GM12878 (cell line): Measurements from ENCODE around the gene FGF23. TPM values are rescaled to one million over a fixed set of nuclear protein-coding genes. Genes with fewer than 3 reads are reported as not detected.

Experiments
- ATAC-seq: fragments of 200-7000 bp; cut with Tn5 transposase; 3 replicates; pipeline ENCODE4 v1.9.1; 2020; ENCODE audit warnings: mild to moderate bottlenecking, moderate library complexity
- BruUV-seq: library from RNA; stranded (reverse); fragments of 400-500 nt; replicated peaks from 2 replicates; lab custom pipeline; 2021; lab: Mats Ljungman, UMichigan
- CTCF ChIA-PET: fragments of 300-600 bp; sonication (Branson Sonifier 250); formaldehyde crosslinking; extraction: SDS; loops from one replicate; lab custom pipeline; 2021; ENCODE audit warnings: inconsistent platforms; lab: Yijun Ruan, JAX
- POLR2A ChIA-PET: fragments of 350-600 bp; formaldehyde crosslinking; extraction: SDS; loops from one replicate; lab custom pipeline; 2021; ENCODE audit warnings: inconsistent platforms; lab: Charles Lee
- RAD21 ChIA-PET: fragments of 300-600 bp; sonication (Branson Sonifier 250); formaldehyde crosslinking; loops from one replicate; lab custom pipeline; 2023; ENCODE audit warnings: antibody characterized with exemption; ENCODE audit not compliant: unreplicated experiment; lab: Charles Lee
- SMC1A ChIA-PET: fragments of 300-600 bp; sonication (Branson Sonifier 250); formaldehyde crosslinking; loops from one replicate; lab custom pipeline; 2023; ENCODE audit not compliant: unreplicated experiment, uncharacterized antibody; lab: Charles Lee
- DNase-seq: peaks from one replicate; pipeline ENCODE4 v3.0.0-alpha.2; 2011; ENCODE audit warnings: low read depth, low spot score
- FAIRE-seq: peaks from 3 replicates; lab custom pipeline; 2011; peaks lifted over from hg19 to GRCh38; lab: Jason Lieb, UNC
- H2AFZ ChIP-seq: 2 replicates; pipeline ENCODE4 v1.6.0; 2011; ENCODE audit warnings: low read depth, low read length, control low read depth; ENCODE audit not compliant: control insufficient read depth
- H3K27ac ChIP-seq: 2 replicates; pipeline ENCODE4 v1.5.1; 2011; ENCODE audit warnings: control low read depth; ENCODE audit not compliant: control insufficient read depth, insufficient read depth
- H3K27me3 ChIP-seq, 2 experiments: replicated peaks in 1 of 2; 2 replicates each; pipeline versions ENCODE4 v1.6.0 to v1.6.1; 2011; ENCODE audit warnings: low read length in 1 of 2; ENCODE audit not compliant: control insufficient read depth in 2 of 2, insufficient read depth in 2 of 2
- H3K36me3 ChIP-seq, 2 experiments: 2 replicates each; pipeline ENCODE4 v1.5.1; 2011; ENCODE audit warnings: low read length in 1 of 2; ENCODE audit not compliant: control insufficient read depth in 2 of 2, insufficient read depth in 2 of 2
- H3K4me1 ChIP-seq: 2 replicates; pipeline ENCODE4 v1.6.1; 2011; ENCODE audit warnings: mild to moderate bottlenecking, low read length, moderate library complexity, mixed read lengths; ENCODE audit not compliant: control insufficient read depth, insufficient read depth
- H3K4me2 ChIP-seq: 2 replicates; pipeline ENCODE4 v1.6.0; 2011; ENCODE audit warnings: control low read depth; ENCODE audit not compliant: control insufficient read depth, insufficient read depth
- H3K4me3 ChIP-seq: fragments of 200-600 bp; sonication (generic); 2 replicates; pipeline ENCODE4 v1.5.1; 2016
- H3K79me2 ChIP-seq: 2 replicates; pipeline ENCODE4 v1.6.0; 2011; ENCODE audit warnings: low read length; ENCODE audit not compliant: control insufficient read depth, insufficient read depth
- H3K9ac ChIP-seq: 2 replicates; pipeline ENCODE4 v1.8.0; 2011; ENCODE audit warnings: low read length, control low read depth, mixed read lengths; ENCODE audit not compliant: control insufficient read depth, insufficient read depth
- H3K9me3 ChIP-seq: replicated peaks from 3 replicates; pipeline ENCODE4 v1.5.1; 2011; ENCODE audit warnings: mild to moderate bottlenecking, low read length; ENCODE audit not compliant: control insufficient read depth, insufficient read depth
- H4K20me1 ChIP-seq: 2 replicates; pipeline ENCODE4 v1.6.0; 2011; ENCODE audit not compliant: control insufficient read depth, insufficient read depth
- E2F4 ChIP-seq: IDR thresholded peaks from 2 replicates; pipeline ENCODE4 v1.6.1; 2012; ENCODE audit warnings: low read depth, low read length, improper control_type of control experiment
- SMARCA5 ChIP-seq: fragments of 450-650 bp; IDR thresholded peaks from 2 replicates; pipeline ENCODE4 v1.6.1; 2017; ENCODE audit warnings: mild to moderate bottlenecking
- WGBS: methylation state at CpG from one replicate; pipeline ENCODE4 v1.1.6; 2016; ENCODE audit warnings: low lambda C conversion rate; ENCODE audit not compliant: insufficient replicate concordance, insufficient coverage; ENCODE audit errors: missing lambda C conversion rate; 5-methylcytosine and 5-hydroxymethylcytosine counted together
- in situ Hi-C: fragments of 300-500 bp; cut with MboI; formaldehyde crosslinking; loops from 9 replicates; pipeline ENCODE4 v1.14.3; 2018; ENCODE audit warnings: mixed read lengths
- intact Hi-C: fragments of 100-400 bp; cut with micrococcal nuclease; formaldehyde crosslinking; loops from one replicate; pipeline ENCODE4 v1.14.2; 2022; ENCODE audit not compliant: unreplicated experiment
- polyA plus RNA-seq, 11 experiments: library from polyadenylated mRNA; depleted of rRNA in 4 of 11; unstranded in 6 of 11; stranded (reverse) in 5 of 11; fragments of >200 nt; fragmentation: Nextera tagmentation in 4 of 11; fragmentation: Illumina TruSeq in 1 of 11; extraction: Ambion mirVana in 4 of 11; extraction: Trizol in 1 of 11; gene quantifications; 1 replicate in 1 of 11; 2 replicates in 10 of 11; pipeline versions ENCODE4 v1.2.1 to v1.2.3, GENCODE V29; 2011 to 2016; ENCODE audit warnings: inconsistent platforms in 2 of 11, missing spikeins in 2 of 11, low read depth in 1 of 11
- total RNA-seq, 4 experiments: library from RNA; depleted of rRNA in 3 of 4; stranded (reverse); fragments of >200 nt in 3 of 4; fragmentation: Illumina TruSeq in 1 of 4; extraction: Trizol in 1 of 4; gene quantifications; 2 replicates each; pipeline versions ENCODE4 v1.2.1 to v1.2.3, GENCODE V29; 2013 to 2021
- TF ChIP-seq, protein P1 (sequence below): IDR thresholded peaks from 2 replicates; pipeline ENCODE4 v1.6.1; 2011; ENCODE audit warnings: low read depth, low read length, improper control_type of control experiment, borderline replicate concordance
- TF ChIP-seq, protein P2 (sequence below): fragments of 450-650 bp; formaldehyde crosslinking; IDR thresholded peaks from 2 replicates; pipeline ENCODE4 v1.4.0; 2022; ENCODE audit warnings: mild to moderate bottlenecking, moderate library complexity

FGF23 gene
- total and polyA plus RNA-seq, 10 of the 15 experiments (the other 5 are each of a cell fraction or from before 2014, with no cell fraction given): not detected

DNA sequence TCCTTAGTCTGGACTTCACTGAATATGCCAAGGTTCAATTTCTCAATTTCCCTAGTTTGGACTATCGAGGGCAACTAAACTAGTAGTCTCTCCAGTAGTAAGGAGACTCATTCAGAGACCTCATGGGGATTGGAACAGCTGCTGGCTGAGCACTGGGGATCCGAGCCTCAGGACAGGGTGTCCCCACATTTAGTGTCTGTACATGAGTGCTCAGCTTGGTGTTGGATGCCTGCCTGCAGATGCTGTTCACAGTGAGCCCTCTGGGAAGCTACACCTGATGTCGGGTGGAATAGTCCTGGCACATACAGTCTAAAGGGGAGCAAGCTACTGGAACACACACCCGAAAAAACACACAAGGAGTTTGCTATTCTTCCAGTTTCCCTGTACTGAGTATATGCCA, 820 bp upstream of the FGF23 start:
- in situ Hi-C loops (no loop called here), intact Hi-C loops (no loop called here)
- DNase-seq: no peak
- Histone ChIP-seq H3K27me3 (peaks cover 0 to 2% of the 10 kb centered on the region in 2 experiments; a peak in 2 of 4 replicates), H3K79me2 (no peaks in the 10 kb centered on the region), H3K9ac (no peak overlapping the region), H3K27ac (no peak overlapping the region), H3K4me1 (no peaks in the 10 kb centered on the region), H3K9me3 (no peaks in the 10 kb centered on the region; the same call in 2 of the 3 replicates), H4K20me1 (no peaks in the 10 kb centered on the region), H3K4me2 (no peak overlapping the region), H3K36me3 (no peaks in the 10 kb centered on the region), H2AFZ (no peak overlapping the region), H3K4me3 (no peak overlapping the region)
- WGBS: 6% methylated on average over 4 of the region's 4 CpGs
- ChIA-PET SMC1A (interaction anchor here (0.9 to 1.0 kb wide), 2 partner anchors 8 to 40 kb away, joined by 3 read pairs; no protein-coding TSS in a partner anchor), RAD21 (no interaction called here), CTCF (interaction anchor here (0.9 to 1.5 kb wide), 4 partner anchors 9 to 40 kb away, joined by 3 to 5 read pairs (median 3); no protein-coding TSS in a partner anchor), POLR2A (no interaction called here)
- no peak for FAIRE-seq
- no TSS peak for BruUV-seq
- ATAC-seq: no peak
- TF ChIP-seq, protein P1, sequence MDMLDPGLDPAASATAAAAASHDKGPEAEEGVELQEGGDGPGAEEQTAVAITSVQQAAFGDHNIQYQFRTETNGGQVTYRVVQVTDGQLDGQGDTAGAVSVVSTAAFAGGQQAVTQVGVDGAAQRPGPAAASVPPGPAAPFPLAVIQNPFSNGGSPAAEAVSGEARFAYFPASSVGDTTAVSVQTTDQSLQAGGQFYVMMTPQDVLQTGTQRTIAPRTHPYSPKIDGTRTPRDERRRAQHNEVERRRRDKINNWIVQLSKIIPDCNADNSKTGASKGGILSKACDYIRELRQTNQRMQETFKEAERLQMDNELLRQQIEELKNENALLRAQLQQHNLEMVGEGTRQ: no peak
- no peak for TF ChIP-seq SMARCA5
- TF ChIP-seq, protein P2, sequence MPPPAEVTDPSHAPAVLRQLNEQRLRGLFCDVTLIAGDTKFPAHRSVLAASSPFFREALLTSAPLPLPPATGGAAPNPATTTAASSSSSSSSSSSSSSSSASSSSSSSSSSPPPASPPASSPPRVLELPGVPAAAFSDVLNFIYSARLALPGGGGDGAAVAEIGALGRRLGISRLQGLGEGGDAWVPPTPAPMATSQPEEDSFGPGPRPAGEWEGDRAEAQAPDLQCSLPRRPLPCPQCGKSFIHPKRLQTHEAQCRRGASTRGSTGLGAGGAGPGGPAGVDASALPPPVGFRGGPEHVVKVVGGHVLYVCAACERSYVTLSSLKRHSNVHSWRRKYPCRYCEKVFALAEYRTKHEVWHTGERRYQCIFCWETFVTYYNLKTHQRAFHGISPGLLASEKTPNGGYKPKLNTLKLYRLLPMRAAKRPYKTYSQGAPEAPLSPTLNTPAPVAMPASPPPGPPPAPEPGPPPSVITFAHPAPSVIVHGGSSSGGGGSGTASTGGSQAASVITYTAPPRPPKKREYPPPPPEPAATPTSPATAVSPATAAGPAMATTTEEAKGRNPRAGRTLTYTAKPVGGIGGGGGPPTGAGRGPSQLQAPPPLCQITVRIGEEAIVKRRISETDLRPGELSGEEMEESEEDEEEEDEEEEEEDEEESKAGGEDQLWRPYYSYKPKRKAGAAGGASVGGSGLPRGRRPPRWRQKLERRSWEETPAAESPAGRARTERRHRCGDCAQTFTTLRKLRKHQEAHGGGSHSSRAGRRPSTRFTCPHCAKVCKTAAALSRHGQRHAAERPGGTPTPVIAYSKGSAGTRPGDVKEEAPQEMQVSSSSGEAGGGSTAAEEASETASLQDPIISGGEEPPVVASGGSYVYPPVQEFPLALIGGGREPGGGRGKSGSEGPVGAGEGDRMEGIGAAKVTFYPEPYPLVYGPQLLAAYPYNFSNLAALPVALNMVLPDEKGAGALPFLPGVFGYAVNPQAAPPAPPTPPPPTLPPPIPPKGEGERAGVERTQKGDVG (CRISPR knock-in tag): no peak
- TF ChIP-seq E2F4: no peak
